Mammary microvascular endothelial cell (primary cell): Measurements from ENCODE around the gene VN1R2. TPM values are rescaled to one million over a fixed set of nuclear protein-coding genes. Genes with fewer than 3 reads are reported as not detected.

Experiments used
- total RNA-seq: library from RNA; depleted of rRNA; stranded (reverse); fragments of >200 nt; gene quantifications from 2 replicates; pipeline ENCODE4 v1.2.3, GENCODE V29; 2015

Gene VN1R2
- total RNA-seq, result not detected in 2 replicates

GRCh38 chr19:53257715-53258342 is at the start of gene VN1R2:
Gene VN1R2 (plus strand): TSS chr19:53258292. CDS start chr19:53258376, 84 bp downstream.

GRCh38 chr19:53254411-53255341 is 3.4 kb upstream of the VN1R2 start, which contains the start of gene ZNF677:
Gene ZNF677 (minus strand): TSS chr19:53254873. CDS start chr19:53251550, 3,323 bp downstream.

GRCh38 chr19:53267623-53268022 is 9.5 kb downstream of the VN1R2 start, which contains the start of gene VN1R4:
Gene VN1R4 (minus strand): TSS chr19:53267723. CDS start chr19:53267665, 58 bp downstream.

Other genes with a start within 250 kb of the VN1R2 start
- gene ERVV-1, start 244.4 kb upstream of the VN1R2 start, total RNA-seq, result not detected in 2 replicates
- not detected in 2 replicates for gene ERVV-2, start 213.6 kb upstream of the VN1R2 start, total RNA-seq
- gene ZNF160, start 154.9 kb upstream of the VN1R2 start, total RNA-seq, result 13.2 and 17.8 TPM in 2 replicates
- gene ZNF415, start 125.4 kb upstream of the VN1R2 start, total RNA-seq, result 4.8 and 5.3 TPM in 2 replicates
- gene ZNF347, start 99.2 kb upstream of the VN1R2 start, total RNA-seq, result 10.1 and 10.6 TPM in 2 replicates
- gene ZNF665, start 64.9 kb upstream of the VN1R2 start, total RNA-seq, result 1.7 and 6.7 TPM in 2 replicates
- gene ZNF677, start 3.4 kb upstream of the VN1R2 start, total RNA-seq, result 11.7 and 15.5 TPM in 2 replicates
- not detected in 2 replicates for gene VN1R4, start 9.4 kb downstream of the VN1R2 start, total RNA-seq
- 5.1 and 6.3 TPM in 2 replicates for gene ZNF845, start 75.5 kb downstream of the VN1R2 start, total RNA-seq
- gene ZNF525, start 107.4 kb downstream of the VN1R2 start, total RNA-seq, result 3.3 and 4.2 TPM in 2 replicates
- 6.8 and 9.0 TPM in 2 replicates for gene ZNF765, start 136.9 kb downstream of the VN1R2 start, total RNA-seq
- gene ZNF761, start 173.7 kb downstream of the VN1R2 start, total RNA-seq, result 7.0 TPM in 2 replicates
- 1.9 and 3.8 TPM in 2 replicates for gene ZNF813, start 209.4 kb downstream of the VN1R2 start, total RNA-seq